A172 (cell line): ENCODE measurements around the gene UPK1A. TPM values are rescaled to one million over a fixed set of nuclear protein-coding genes. Genes with fewer than 3 reads are reported as not detected.

ENCODE experiments used
- DNase-seq: peaks from one replicate; pipeline ENCODE4 v3.0.0-alpha.2; 2015; ENCODE audit warnings: low spot score
- total RNA-seq: library from RNA; depleted of rRNA; stranded (reverse); fragments of >200 nt; shearing (Covaris generic); gene quantifications from 2 replicates; pipeline ENCODE4 v1.2.3, GENCODE V29; 2014; rRNA removed

UPK1A gene
- total RNA-seq = 0.17 TPM in 1 of 2 replicates, not detected in the other

GRCh38 chr19:35666251-35666913, at the start of gene UPK1A:
UPK1A (plus strand) TSS chr19:35666517; CDS start chr19:35666813, 296 bp downstream.
- DNase-seq = no peak

- no peak for DNase-seq
Measured at GRCh38 chr19:35618857-35619256, 47.5 kb upstream of the UPK1A start.

DNA sequence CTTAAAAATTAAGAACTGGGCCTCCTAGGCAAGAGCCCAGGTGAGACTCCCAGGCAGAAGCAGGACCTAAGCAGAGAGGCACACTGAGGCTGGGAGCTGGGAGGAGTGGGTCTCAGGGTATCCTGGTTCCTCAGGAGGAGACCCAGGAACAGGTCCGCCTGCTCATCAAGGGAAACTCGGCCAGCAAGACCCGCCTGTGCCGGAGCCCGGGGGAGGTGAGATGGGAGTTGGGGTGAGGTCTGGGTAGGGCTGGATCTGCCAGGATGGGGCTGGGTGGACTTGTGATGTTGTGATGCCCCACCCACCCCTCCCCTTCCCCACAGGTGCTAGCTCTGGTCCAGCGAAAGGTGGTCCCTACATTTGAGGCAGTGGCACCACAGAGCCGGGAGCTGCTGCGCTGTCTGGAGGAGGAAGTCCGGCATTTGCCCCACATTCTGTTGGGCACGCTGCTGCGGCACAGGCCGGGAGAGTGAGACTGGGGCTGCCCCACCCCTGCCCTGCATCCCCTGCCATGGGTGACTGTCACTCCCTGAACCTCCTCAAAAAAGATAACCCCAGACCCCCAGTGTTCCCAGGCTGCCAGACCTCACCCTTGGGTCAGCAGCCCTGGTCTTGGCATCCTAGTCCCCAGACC, 46.9 kb upstream of the UPK1A start:
- DNase-seq = no peak

- DNase-seq = no peak
Measured at GRCh38 chr19:35620001-35620400, 46.3 kb upstream of the UPK1A start.

- no peak for DNase-seq
Measured at GRCh38 chr19:35621708-35622107, 44.6 kb upstream of the UPK1A start.

GRCh38 chr19:35622750-35623149, 43.6 kb upstream of the UPK1A start:
- no peak for DNase-seq

DNA sequence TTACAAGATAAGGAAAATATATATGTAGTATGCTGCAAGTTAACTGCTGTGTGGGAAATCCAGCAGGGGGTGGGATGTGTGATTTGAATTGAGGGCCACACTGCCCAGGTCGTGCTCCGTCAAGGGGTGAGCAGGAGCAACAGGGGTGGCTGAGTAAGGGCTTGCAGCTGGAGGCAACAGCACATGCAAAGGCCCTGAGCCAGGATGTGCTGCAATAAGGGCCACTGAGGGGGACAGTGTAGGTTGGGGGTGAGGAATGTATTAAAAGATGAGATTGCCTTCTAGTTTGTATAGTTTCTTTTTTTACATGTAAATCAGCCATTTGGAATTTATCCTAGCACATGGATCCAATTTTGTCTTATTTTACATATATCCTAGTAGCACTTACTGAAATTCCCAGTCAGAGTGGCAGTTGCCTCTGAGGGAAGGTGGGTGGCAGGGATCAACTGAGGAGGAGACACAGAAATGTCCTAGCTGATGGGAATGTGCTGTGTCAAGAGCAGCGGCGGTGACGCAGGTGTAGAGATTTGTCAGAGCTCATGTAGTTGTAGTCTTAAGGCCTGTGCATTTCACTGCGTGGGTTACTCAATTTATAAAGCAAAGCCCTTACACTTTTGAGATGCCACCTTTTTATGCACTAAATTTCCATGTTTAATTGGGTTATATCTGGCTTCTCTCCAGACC, 42.8 kb upstream of the UPK1A start:
- DNase-seq = no peak

- DNase-seq = no peak
Measured at GRCh38 chr19:35628264-35628564, 38.1 kb upstream of the UPK1A start.

GRCh38 chr19:35628565-35629331, 37.6 kb upstream of the UPK1A start, which contains the start of gene RBM42:
RBM42 (plus strand) TSS chr19:35629036; CDS start chr19:35629154, 118 bp downstream.
- peak; percentile 99 for DNase-seq

DNA sequence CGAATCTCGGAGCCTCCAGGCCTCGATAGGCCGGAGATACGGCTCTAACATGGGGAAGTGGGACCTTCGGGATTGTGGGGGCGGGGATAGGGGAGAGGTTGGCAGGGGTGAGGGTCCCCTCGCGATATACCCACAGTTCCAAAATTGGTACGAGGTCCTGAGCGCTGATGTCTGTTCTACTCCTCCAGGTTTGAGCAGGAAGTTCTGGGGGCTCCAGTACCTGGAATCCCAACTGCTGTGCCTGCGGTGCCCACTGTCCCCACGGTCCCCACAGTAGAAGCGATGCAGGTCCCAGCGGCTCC, 37.0 kb upstream of the UPK1A start:
- DNase-seq = no peak

- no peak for DNase-seq
Measured at GRCh38 chr19:35633727-35634440, 32.4 kb upstream of the UPK1A start.

GRCh38 chr19:35636651-35637050, 29.7 kb upstream of the UPK1A start:
- DNase-seq = no peak

DNA sequence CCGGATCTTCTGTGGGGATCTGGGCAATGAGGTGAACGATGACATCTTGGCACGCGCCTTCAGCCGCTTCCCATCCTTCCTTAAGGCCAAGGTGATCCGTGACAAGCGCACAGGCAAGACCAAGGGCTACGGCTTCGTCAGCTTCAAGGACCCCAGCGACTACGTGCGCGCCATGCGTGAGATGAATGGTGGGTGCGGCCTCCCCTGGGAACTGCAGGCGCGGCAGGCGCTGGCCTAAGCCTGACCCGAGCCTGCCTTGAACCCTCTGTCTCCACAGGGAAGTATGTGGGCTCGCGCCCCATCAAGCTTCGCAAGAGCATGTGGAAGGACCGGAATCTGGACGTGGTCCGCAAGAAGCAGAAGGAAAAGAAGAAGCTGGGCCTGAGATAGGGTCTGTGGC, 29.2 kb upstream of the UPK1A start:
- no peak for DNase-seq

- no peak for DNase-seq
Measured at GRCh38 chr19:35639321-35639639, 27.0 kb upstream of the UPK1A start.

DNA sequence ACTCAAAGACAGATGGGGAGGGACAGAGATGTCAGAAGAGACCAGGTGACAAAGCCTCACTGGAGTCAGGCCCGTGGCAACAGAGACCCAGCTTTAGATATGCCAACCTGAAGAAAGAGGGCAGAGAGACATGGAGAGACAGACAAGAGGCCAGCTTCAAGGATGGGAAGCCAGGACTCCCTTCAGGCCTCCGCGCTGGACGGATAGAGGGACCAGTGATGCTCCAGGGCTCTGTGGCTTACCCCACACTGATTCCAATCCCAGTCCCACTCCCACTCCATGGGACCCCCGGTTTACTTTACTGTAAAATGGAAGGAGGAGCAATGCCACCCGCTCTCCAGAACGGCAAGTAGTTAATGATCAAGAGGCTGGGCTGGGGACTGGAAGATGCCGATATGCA, 26.5 kb upstream of the UPK1A start:
- DNase-seq = no peak

DNA sequence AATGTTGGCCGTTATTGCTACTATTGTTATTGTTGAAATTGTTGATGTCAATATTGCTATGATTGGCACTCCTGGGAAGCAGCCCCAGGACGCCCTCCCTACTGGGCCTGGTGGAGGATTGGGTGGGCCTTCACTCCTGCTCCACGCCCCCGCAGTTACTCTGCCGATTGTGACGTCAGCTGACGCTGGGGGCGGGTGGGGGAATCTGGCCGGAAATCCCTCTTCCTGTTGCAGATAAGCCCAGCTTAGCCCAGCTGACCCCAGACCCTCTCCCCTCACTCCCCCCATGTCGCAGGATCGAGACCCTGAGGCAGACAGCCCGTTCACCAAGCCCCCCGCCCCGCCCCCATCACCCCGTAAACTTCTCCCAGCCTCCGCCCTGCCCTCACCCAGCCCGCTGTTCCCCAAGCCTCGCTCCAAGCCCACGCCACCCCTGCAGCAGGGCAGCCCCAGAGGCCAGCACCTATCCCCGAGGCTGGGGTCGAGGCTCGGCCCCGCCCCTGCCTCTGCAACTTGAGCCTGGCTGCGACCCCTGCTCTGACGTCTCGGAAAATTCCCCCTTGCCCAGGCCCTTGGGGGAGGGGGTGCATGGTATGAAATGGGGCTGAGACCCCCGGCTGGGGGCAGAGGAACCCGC, 24.7 kb upstream of the UPK1A start, which contains the start of gene ETV2:
ETV2 (plus strand) TSS at position 231 of the 637 bp plus-strand sequence. CDS start 716 bp downstream, outside the sequence.
- DNase-seq = no peak

GRCh38 chr19:35642312-35642711, 24.0 kb upstream of the UPK1A start:
- no peak for DNase-seq

DNA sequence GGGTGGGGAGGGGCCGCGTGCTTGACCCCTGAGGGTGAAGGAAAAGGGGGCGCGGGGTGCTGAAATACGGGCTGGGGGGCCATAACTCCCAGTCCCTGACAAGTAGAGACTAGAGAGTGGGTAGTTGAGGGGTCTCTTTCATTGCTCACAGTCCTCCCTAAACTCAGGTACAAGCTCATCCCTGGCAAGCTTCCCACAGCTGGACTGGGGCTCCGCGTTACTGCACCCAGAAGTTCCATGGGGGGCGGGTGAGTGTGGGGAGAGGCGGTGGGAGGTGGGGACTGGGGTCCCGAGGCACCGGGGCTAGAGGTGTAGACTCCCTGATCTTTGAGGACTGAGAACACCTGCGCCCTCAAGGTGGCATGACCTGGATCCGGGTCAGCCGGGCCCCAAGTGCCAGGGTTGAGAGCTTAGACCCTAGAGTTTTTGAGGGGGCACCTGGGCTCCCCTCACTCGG, 23.5 kb upstream of the UPK1A start:
- DNase-seq = no peak

- peak; percentile 59 for DNase-seq
Measured at GRCh38 chr19:35643255-35644205, 22.8 kb upstream of the UPK1A start.
